Gastroesophageal sphincter (tissue), 3 donors: ENCODE measurements around the gene PAX7.

Experiments
- POLR2A ChIP-seq, 2 donors: fragments of 450-650 bp; IDR thresholded peaks; one replicate each; pipeline ENCODE4 v1.6.1; 2017; ENCODE audit warnings: antibody characterized with exemption in 2 of 2, mild to moderate bottlenecking in 2 of 2, moderate library complexity in 1 of 2
- TF ChIP-seq, protein P1 (sequence below), 4 experiments: fragments of 200-600 bp in 2 of 4; fragments of 450-650 bp in 2 of 4; sonication (generic) in 1 of 4; IDR thresholded peaks; one replicate each; pipeline ENCODE4 v1.5.1; 2017 to 2019; ENCODE audit warnings: antibody characterized with exemption in 4 of 4, mild to moderate bottlenecking in 2 of 4, moderate library complexity in 2 of 4

DNA sequence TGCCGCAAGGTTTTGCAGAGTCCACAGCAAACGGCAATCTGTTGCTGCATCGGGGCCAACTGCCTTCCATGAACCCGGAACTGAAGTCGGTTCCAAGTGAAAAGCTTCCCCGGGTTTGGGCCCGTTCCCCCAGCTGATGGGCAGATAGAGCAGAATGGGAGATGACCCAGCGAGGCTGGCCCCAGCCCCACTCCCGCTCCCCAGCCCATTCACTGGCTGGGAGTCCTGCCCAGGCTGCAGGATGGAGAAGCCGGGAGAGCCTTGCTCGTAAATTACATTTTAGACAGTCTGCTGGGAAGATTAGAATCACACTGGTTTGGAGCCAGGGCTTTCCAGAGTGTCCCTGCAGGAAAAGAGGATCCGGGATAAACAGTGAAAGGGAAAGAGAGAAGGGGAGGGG lies 31.6 kb upstream of the PAX7 start:
- TF ChIP-seq POLR2A (IDR thresholded peaks at IDR 0.05), result no peak
- TF ChIP-seq, protein P1, sequence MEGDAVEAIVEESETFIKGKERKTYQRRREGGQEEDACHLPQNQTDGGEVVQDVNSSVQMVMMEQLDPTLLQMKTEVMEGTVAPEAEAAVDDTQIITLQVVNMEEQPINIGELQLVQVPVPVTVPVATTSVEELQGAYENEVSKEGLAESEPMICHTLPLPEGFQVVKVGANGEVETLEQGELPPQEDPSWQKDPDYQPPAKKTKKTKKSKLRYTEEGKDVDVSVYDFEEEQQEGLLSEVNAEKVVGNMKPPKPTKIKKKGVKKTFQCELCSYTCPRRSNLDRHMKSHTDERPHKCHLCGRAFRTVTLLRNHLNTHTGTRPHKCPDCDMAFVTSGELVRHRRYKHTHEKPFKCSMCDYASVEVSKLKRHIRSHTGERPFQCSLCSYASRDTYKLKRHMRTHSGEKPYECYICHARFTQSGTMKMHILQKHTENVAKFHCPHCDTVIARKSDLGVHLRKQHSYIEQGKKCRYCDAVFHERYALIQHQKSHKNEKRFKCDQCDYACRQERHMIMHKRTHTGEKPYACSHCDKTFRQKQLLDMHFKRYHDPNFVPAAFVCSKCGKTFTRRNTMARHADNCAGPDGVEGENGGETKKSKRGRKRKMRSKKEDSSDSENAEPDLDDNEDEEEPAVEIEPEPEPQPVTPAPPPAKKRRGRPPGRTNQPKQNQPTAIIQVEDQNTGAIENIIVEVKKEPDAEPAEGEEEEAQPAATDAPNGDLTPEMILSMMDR (IDR thresholded peaks at IDR 0.05), result no peak
